ENCODE data around the gene ABHD4. TPM values are rescaled to one million over a fixed set of nuclear protein-coding genes. Genes with fewer than 3 reads are reported as not detected.

Gene ABHD4
- total and polyA plus RNA-seq, 10 of the 15 experiments (the other 5 are each of a cell fraction or from before 2014, with no cell fraction given), result 5.4 to 28.7 (median 10.8) TPM

DNA sequence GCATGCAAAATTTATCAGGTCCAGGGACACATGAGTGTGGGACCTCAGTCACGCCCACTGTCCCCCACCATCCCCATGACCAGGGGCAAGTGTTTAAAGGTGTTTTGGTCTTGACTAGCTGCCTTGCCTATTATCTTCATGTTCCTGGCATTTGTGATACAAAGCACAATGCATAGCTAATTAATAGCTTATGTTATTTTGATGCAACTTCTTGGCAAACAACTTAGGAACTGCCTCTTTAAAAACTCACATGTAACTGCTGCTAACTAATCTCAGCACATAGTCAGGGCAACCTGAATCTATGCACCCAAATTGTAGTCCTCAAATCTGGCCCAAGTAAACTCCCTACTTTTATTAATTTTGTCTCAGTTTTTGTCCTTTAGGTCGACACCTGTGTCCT lies 53.5 kb downstream of the ABHD4 start:
- H4K20me1 ChIP-seq (ENCODE audit: control insufficient read depth, insufficient read depth), result no peaks in the 10 kb centered on the region
- FAIRE-seq (peak; percentile 56), ATAC-seq (no peak), DNase-seq (ENCODE audit: low read depth, low spot score) (no peak)
- no peak overlapping the region for H3K9ac ChIP-seq (ENCODE audit: control insufficient read depth, insufficient read depth, low read length)
- in situ Hi-C loops (cut with MboI) (loop anchor here (5.0 kb wide), 2 partner anchors 79 to 269 kb away; no protein-coding TSS in a partner anchor), intact Hi-C loops (cut with micrococcal nuclease; ENCODE audit: unreplicated experiment) (loop anchor here (5.0 to 10.0 kb wide), 3 partner anchors 64 to 337 kb away; partner anchors contain the start of gene DAD1)
- ChIA-PET SMC1A (ENCODE audit: uncharacterized antibody, unreplicated experiment) (interaction anchor here (0.9 to 4.9 kb wide), 9 partner anchors 8 to 336 kb away, joined by 3 to 113 read pairs (median 4); no protein-coding TSS in a partner anchor), POLR2A (interaction anchor here (1.2 to 1.9 kb wide), 2 partner anchors 93 to 129 kb away, joined by 3 to 5 read pairs; no protein-coding TSS in a partner anchor), RAD21 (ENCODE audit: unreplicated experiment) (interaction anchor here (1.0 to 3.9 kb wide), 9 partner anchors 8 to 332 kb away, joined by 3 to 116 read pairs (median 4); partner anchors contain the start of genes ABHD4 and DAD1), CTCF (interaction anchor here (0.7 to 9.9 kb wide), 17 partner anchors 8 to 267 kb away, joined by 3 to 206 read pairs (median 4); no protein-coding TSS in a partner anchor)
- no peaks in the 10 kb centered on the region for H3K27me3 ChIP-seq (replicated peaks in 1 of 2; ENCODE audit: control insufficient read depth in 2 of 2, insufficient read depth in 2 of 2, low read length in 1 of 2)
- H3K79me2 ChIP-seq (ENCODE audit: control insufficient read depth, insufficient read depth, low read length), result no peaks in the 10 kb centered on the region
- BruUV-seq (replicated peaks), result no TSS peak
- no peak overlapping the region for H3K4me3 ChIP-seq
- H2AFZ ChIP-seq (ENCODE audit: control insufficient read depth, low read depth, low read length), result no peak overlapping the region
- H3K9me3 ChIP-seq (replicated peaks; ENCODE audit: control insufficient read depth, insufficient read depth, low read length), result no peaks in the 10 kb centered on the region
- no peaks in the 10 kb centered on the region for H3K4me1 ChIP-seq (ENCODE audit: control insufficient read depth, insufficient read depth, low read length)
- 21% methylated on average over 2 of the region's 2 CpGs for WGBS (ENCODE audit: insufficient coverage, insufficient replicate concordance, low lambda C conversion rate, missing lambda C conversion rate)
- no peak overlapping the region for H3K4me2 ChIP-seq (ENCODE audit: control insufficient read depth, insufficient read depth)
- H3K27ac ChIP-seq (ENCODE audit: control insufficient read depth, insufficient read depth), result no peak overlapping the region
- H3K36me3 ChIP-seq (ENCODE audit: control insufficient read depth in 2 of 2, insufficient read depth in 2 of 2, low read length in 1 of 2), result no peaks in the 10 kb centered on the region
- TF ChIP-seq HDGF (IDR thresholded peaks at IDR 0.05), result no peak
- TF ChIP-seq, protein P1, sequence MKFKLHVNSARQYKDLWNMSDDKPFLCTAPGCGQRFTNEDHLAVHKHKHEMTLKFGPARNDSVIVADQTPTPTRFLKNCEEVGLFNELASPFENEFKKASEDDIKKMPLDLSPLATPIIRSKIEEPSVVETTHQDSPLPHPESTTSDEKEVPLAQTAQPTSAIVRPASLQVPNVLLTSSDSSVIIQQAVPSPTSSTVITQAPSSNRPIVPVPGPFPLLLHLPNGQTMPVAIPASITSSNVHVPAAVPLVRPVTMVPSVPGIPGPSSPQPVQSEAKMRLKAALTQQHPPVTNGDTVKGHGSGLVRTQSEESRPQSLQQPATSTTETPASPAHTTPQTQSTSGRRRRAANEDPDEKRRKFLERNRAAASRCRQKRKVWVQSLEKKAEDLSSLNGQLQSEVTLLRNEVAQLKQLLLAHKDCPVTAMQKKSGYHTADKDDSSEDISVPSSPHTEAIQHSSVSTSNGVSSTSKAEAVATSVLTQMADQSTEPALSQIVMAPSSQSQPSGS (IDR thresholded peaks at IDR 0.05; ENCODE audit: low read length), result no peak
- no peak for TF ChIP-seq EP300 (IDR thresholded peaks at IDR 0.05; ENCODE audit: borderline replicate concordance in 1 of 2, control insufficient read depth in 1 of 2, low read depth in 2 of 2, low read length in 2 of 2)
- TF ChIP-seq SMARCA5 (IDR thresholded peaks at IDR 0.05), result no peak
- TF ChIP-seq SUZ12 (IDR thresholded peaks at IDR 0.05; ENCODE audit: unreplicated experiment), result no peak
